Mammary epithelial cell (primary cell): Measurements from ENCODE around the gene ANXA6.

Source experiments
- CTCF ChIP-seq, 2 donors: IDR thresholded peaks in 1 of 2; conservative IDR thresholded peaks in 1 of 2; 2 replicates each; pipeline ENCODE4 v1.5.1; 2011 to 2012; ENCODE audit warnings: inconsistent platforms in 2 of 2, low read length in 2 of 2, mild to moderate bottlenecking in 2 of 2, control low read depth in 1 of 2, low read depth in 1 of 2; ENCODE audit not compliant: insufficient read depth in 1 of 2; ENCODE audit errors: extremely low read depth in 1 of 2
- EZH2 ChIP-seq: IDR thresholded peaks from 2 replicates; pipeline ENCODE4 v1.6.1; 2012; ENCODE audit warnings: low read length, inconsistent platforms, borderline replicate concordance

DNA sequence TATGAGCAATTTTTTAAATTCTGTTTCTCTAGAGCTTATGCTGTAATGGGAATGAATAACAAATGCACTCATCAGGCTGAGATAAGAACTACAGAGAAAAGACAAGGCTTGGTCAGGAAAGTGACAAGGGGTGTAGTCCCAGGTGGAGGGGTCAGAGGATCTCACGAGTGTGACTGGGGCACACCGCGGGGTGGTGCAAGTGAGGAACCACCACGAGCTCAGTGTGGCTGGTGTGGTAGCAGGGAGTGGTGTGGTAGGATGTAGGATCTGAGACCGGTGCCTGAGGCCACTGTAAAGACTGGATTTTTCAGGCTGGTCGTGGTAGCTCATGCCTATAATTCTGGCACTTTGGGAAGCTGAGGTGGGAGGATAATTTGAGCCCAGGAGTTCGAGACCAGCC lies 9.0 kb downstream of the ANXA6 start:
- TF ChIP-seq CTCF (conservative IDR thresholded peaks at IDR 0.05 in 1 of 2, IDR thresholded peaks at IDR 0.05 in 1 of 2; ENCODE audit: extremely low read depth in 1 of 2, insufficient read depth in 1 of 2, low read depth in 1 of 2, low read length in 2 of 2) = no peak
- no peak for TF ChIP-seq EZH2
